MM.1S (cell line): ENCODE data around the gene CCDC71L.

Experiments used
- DNase-seq: peaks from one replicate; pipeline ENCODE4 v3.0.0-alpha.2; 2015
- H2AFZ ChIP-seq: fragments of 300-600 bp; sonication (generic); 2 replicates; pipeline ENCODE4 v1.6.0; 2016; ENCODE audit warnings: antibody characterized with exemption, low read length
- H3F3A ChIP-seq: fragments of 300-600 bp; sonication (generic); 2 replicates; pipeline ENCODE4 v1.6.1; 2016; ENCODE audit warnings: mild to moderate bottlenecking, antibody characterized with exemption, low read length, moderate library complexity, mixed read lengths; ENCODE audit not compliant: insufficient read depth
- H3K27ac ChIP-seq: fragments of 300-600 bp; sonication (generic); 2 replicates; pipeline ENCODE4 v1.5.1; 2016; ENCODE audit warnings: mild to moderate bottlenecking, low read length
- H3K27me3 ChIP-seq: fragments of 300-600 bp; sonication (generic); replicated peaks from 2 replicates; pipeline ENCODE4 v1.6.0; 2016; ENCODE audit warnings: low read length; ENCODE audit not compliant: insufficient read depth
- H3K36me3 ChIP-seq: fragments of 300-600 bp; sonication (generic); replicated peaks from 2 replicates; pipeline ENCODE4 v1.6.1; 2016; ENCODE audit warnings: mild to moderate bottlenecking, low read length, mixed read lengths; ENCODE audit not compliant: insufficient read depth
- H3K4me1 ChIP-seq: fragments of 300-600 bp; sonication (generic); 2 replicates; pipeline ENCODE4 v1.6.1; 2016; ENCODE audit warnings: low read length, mixed read lengths
- H3K4me2 ChIP-seq: fragments of 300-600 bp; sonication (generic); 2 replicates; pipeline ENCODE4 v1.6.0; 2016; ENCODE audit warnings: low read depth, low read length
- H3K4me3 ChIP-seq: fragments of 300-600 bp; sonication (generic); 2 replicates; pipeline ENCODE4 v1.5.1; 2016; ENCODE audit warnings: low read length, mixed read lengths
- H3K79me2 ChIP-seq: fragments of 300-600 bp; sonication (generic); 2 replicates; pipeline ENCODE4 v1.6.1; 2016; ENCODE audit warnings: mixed run types, low read length, mixed read lengths
- H3K9ac ChIP-seq: fragments of 300-600 bp; sonication (generic); 2 replicates; pipeline ENCODE4 v1.6.1; 2016; ENCODE audit warnings: low read length, mixed read lengths
- H3K9me2 ChIP-seq: fragments of 300-600 bp; sonication (generic); replicated peaks from 2 replicates; pipeline ENCODE4 v1.6.1; 2016; ENCODE audit warnings: mild to moderate bottlenecking, low read length, mixed read lengths; ENCODE audit not compliant: insufficient read depth
- H3K9me3 ChIP-seq: fragments of 300-600 bp; sonication (generic); replicated peaks from 2 replicates; pipeline ENCODE4 v1.6.1; 2016; ENCODE audit warnings: mild to moderate bottlenecking, low read length, mixed read lengths; ENCODE audit not compliant: insufficient read depth
- H4K20me1 ChIP-seq: fragments of 300-600 bp; sonication (generic); 2 replicates; pipeline ENCODE4 v1.6.1; 2016; ENCODE audit warnings: mild to moderate bottlenecking, low read length, moderate library complexity, mixed read lengths; ENCODE audit not compliant: insufficient read depth
- EZH2 ChIP-seq: fragments of 300-600 bp; sonication (generic); optimal IDR thresholded peaks from 2 replicates; pipeline ENCODE3; 2017; ENCODE audit warnings: low read depth, mild to moderate bottlenecking, antibody characterized with exemption, low read length, mixed read lengths
- EZH2phosphoT487 ChIP-seq: fragments of 300-600 bp; sonication (generic); IDR thresholded peaks from 2 replicates; pipeline ENCODE4 v1.6.1; 2018; ENCODE audit warnings: antibody characterized with exemption, low read length
- TF ChIP-seq, protein P1 (sequence below): fragments of 300-600 bp; sonication (generic); IDR thresholded peaks from 2 replicates; pipeline ENCODE4 v1.5.1; 2016; ENCODE audit warnings: antibody characterized with exemption, low read length, mixed read lengths

The CCDC71L gene

DNA sequence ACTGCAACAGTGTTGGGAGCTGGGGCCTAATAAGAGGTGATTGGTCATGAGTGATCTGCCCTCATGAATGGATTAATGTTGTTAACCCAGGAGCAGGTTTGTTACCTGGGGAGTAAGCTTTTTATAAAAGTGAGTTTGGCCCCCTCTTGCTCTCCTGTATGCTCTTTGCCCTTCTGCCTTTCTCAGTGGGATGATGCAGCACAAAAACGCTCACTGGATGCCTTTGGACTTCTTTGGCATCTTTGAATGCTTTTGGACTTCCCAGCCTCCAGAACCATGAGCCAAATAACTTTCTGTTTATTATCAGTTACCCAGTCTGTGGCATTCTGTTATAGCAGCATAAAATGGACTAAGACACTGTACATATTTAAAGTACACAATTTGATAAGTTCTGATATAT lies 48.5 kb downstream of the CCDC71L start:
- no peak overlapping the region for H3K27ac ChIP-seq
- H3K4me3 ChIP-seq: no peak overlapping the region
- H3K9ac ChIP-seq: no peak overlapping the region
- no peaks in the 10 kb centered on the region for H3K9me2 ChIP-seq
- TF ChIP-seq EZH2phosphoT487: no peak
- TF ChIP-seq, protein P1, sequence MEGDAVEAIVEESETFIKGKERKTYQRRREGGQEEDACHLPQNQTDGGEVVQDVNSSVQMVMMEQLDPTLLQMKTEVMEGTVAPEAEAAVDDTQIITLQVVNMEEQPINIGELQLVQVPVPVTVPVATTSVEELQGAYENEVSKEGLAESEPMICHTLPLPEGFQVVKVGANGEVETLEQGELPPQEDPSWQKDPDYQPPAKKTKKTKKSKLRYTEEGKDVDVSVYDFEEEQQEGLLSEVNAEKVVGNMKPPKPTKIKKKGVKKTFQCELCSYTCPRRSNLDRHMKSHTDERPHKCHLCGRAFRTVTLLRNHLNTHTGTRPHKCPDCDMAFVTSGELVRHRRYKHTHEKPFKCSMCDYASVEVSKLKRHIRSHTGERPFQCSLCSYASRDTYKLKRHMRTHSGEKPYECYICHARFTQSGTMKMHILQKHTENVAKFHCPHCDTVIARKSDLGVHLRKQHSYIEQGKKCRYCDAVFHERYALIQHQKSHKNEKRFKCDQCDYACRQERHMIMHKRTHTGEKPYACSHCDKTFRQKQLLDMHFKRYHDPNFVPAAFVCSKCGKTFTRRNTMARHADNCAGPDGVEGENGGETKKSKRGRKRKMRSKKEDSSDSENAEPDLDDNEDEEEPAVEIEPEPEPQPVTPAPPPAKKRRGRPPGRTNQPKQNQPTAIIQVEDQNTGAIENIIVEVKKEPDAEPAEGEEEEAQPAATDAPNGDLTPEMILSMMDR: no peak
- no peak for TF ChIP-seq EZH2
- no peaks in the 10 kb centered on the region for H3K27me3 ChIP-seq
- no peaks in the 10 kb centered on the region for H3K9me3 ChIP-seq
- no peak overlapping the region for H2AFZ ChIP-seq
- peaks cover 7% of the 10 kb centered on the region; the same call in 1 of the 2 replicates for H3K4me1 ChIP-seq
- H3K79me2 ChIP-seq: no peaks in the 10 kb centered on the region
- H3F3A ChIP-seq: no peaks in the 10 kb centered on the region
- no peaks in the 10 kb centered on the region for H3K36me3 ChIP-seq
- H3K4me2 ChIP-seq: no peak overlapping the region
- DNase-seq: no peak
- H4K20me1 ChIP-seq: no peaks in the 10 kb centered on the region

DNA sequence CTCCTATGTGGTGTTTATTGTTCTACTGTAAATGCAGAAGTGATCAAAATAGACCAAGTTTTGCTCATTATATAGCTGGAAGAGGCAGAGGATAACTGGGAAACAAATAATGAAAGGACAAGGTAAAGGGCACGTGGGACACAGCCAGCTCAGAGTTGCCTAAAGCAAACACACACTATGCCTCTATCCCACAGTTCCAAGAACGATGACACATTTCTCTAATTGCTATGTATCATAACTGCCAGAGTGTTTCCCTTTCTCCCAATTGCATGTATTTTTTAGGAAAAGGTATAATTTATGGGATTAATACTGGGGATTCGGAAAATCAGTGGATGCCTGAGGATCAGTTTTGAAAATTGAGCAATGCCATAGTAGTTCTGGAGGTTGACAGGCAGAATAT lies 49.0 kb downstream of the CCDC71L start:
- H3K27ac ChIP-seq: no peak overlapping the region
- no peaks in the 10 kb centered on the region for H4K20me1 ChIP-seq
- H3K4me1 ChIP-seq: peaks cover 7% of the 10 kb centered on the region; the same call in 1 of the 2 replicates
- no peak overlapping the region for H2AFZ ChIP-seq
- H3K4me3 ChIP-seq: no peak overlapping the region
- no peak for DNase-seq
- no peaks in the 10 kb centered on the region for H3K27me3 ChIP-seq
- no peak overlapping the region for H3K9ac ChIP-seq
- no peaks in the 10 kb centered on the region for H3K9me3 ChIP-seq
- H3F3A ChIP-seq: no peaks in the 10 kb centered on the region
- no peaks in the 10 kb centered on the region for H3K36me3 ChIP-seq
- H3K9me2 ChIP-seq: no peaks in the 10 kb centered on the region
- TF ChIP-seq, protein P1: no peak
- no peak for TF ChIP-seq EZH2phosphoT487
- TF ChIP-seq EZH2: no peak
- no peaks in the 10 kb centered on the region for H3K79me2 ChIP-seq
- H3K4me2 ChIP-seq: no peak overlapping the region

DNA sequence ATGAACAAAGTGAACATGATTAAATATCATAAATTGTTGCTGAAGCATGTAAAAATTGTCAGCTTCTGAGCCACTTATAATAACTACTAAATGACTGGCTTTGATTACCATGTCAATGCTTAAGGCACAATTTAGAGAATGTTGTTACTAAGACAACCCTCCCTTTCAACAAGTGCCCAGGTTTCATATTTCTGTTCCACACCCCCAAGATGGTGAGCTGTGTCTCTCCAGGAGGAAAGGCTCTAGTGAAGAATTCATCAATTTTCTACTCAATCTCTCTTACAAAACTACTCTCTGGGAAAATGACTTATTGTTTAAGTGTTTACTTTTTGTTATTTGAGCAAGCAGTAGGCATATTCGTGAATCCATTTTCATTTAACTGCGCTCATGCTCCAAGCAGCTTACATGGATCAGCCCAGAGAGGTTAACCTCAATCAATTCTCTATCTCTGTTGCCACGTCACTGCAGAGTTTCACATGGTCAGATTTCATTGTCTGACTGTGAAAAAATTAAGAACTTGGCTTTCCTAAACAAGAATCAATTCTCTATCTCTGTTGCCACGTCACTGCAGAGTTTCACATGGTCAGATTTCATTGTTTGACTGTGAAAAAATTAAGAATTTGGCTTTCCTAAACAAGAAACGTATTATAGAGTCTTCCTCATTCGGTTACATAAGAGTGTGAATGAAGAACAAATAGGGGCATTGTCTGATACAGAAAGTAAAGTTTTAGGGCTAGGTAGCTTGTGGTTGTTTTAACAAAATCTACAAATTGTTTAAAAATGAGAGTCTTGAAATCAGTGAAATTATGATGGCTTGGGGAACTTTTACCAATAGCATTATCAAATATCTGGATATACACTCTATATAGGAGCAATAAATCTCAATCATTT lies 49.7 kb downstream of the CCDC71L start:
- no peaks in the 10 kb centered on the region for H3F3A ChIP-seq

More for the DNA sequence above, 49.7 kb downstream of the CCDC71L start:
- no peak overlapping the region for H3K4me2 ChIP-seq
- no peaks in the 10 kb centered on the region for H3K27me3 ChIP-seq
- H3K9me2 ChIP-seq: no peaks in the 10 kb centered on the region
- H3K9ac ChIP-seq: no peak overlapping the region
- no peak for TF ChIP-seq EZH2
- TF ChIP-seq, protein P1: no peak
- H3K27ac ChIP-seq: peak overlapping the region; percentile 13; the same call in 1 of the 2 replicates
- no peak for DNase-seq
- no peaks in the 10 kb centered on the region for H3K36me3 ChIP-seq
- no peaks in the 10 kb centered on the region for H4K20me1 ChIP-seq
- H3K79me2 ChIP-seq: no peaks in the 10 kb centered on the region
- H3K4me3 ChIP-seq: no peak overlapping the region
- no peak overlapping the region for H2AFZ ChIP-seq
- no peaks in the 10 kb centered on the region for H3K9me3 ChIP-seq
- peaks cover 7% of the 10 kb centered on the region; the same call in 1 of the 2 replicates for H3K4me1 ChIP-seq
